ENCODE data around the gene THEM4.

DNA sequence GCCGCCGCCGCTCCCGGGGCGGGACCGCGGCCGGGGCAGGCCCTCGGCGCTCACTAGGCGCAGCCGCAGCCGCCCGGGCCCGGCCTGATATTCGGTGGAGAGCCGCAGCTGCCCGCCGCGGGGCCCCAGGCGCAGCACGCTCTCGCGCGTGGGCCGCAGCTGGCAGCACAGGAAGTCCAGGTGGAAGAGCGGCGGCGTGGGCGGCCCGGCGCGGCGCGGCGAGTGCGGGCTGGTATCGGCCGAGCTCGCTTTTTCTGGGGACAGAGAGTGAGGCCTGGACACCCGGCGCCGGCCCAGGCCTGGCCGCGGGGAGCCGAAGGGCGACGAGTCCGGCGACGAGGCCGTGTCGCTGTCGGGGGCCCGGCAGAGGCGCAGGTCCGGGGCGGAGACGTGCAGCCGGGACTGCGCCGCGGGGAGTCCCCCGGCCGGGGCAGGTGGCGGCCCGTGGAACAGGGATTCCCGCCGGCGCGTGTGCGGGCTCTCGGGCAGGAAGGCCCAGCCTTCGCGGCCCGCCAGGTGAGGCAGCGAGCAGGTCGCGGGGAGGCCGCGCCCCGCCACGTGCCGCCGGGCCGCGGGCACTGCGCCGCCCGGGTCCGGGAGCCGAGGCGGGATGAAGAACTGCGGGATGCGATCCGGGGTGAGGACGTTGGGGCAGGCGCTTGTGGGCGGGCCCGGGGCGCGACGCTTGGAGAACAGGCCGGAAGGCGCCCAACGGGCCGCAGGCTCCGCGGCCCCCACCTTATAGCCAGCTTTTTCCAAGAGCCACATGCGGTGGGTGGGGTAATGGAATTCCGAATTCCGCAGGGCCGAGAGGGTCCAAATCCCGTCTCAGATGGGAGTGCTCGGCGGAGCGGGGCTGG, 70.9 kb downstream of the THEM4 start:
- TF ChIP-seq GABPB1 (CRISPR knock-in tag; IDR thresholded peaks at IDR 0.05): no peak
- no peak for TF ChIP-seq ZNF396 (CRISPR knock-in tag; IDR thresholded peaks at IDR 0.05; ENCODE audit: borderline replicate concordance)
- TF ChIP-seq, protein P1, sequence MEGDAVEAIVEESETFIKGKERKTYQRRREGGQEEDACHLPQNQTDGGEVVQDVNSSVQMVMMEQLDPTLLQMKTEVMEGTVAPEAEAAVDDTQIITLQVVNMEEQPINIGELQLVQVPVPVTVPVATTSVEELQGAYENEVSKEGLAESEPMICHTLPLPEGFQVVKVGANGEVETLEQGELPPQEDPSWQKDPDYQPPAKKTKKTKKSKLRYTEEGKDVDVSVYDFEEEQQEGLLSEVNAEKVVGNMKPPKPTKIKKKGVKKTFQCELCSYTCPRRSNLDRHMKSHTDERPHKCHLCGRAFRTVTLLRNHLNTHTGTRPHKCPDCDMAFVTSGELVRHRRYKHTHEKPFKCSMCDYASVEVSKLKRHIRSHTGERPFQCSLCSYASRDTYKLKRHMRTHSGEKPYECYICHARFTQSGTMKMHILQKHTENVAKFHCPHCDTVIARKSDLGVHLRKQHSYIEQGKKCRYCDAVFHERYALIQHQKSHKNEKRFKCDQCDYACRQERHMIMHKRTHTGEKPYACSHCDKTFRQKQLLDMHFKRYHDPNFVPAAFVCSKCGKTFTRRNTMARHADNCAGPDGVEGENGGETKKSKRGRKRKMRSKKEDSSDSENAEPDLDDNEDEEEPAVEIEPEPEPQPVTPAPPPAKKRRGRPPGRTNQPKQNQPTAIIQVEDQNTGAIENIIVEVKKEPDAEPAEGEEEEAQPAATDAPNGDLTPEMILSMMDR (IDR thresholded peaks at IDR 0.05): no peak

Data from WTC11 (cell line).